LHCN-M2 (cell line): ENCODE results near the gene SLC39A10. TPM values are rescaled to one million over a fixed set of nuclear protein-coding genes. Genes with fewer than 3 reads are reported as not detected.
A peak's percentile ranks its signal among the peaks of the same experiment; 100 is the strongest.

Experiments
- DNase-seq: peaks from one replicate; pipeline ENCODE4 v3.0.0-alpha.2; 2012; ENCODE audit warnings: low read depth
- total RNA-seq: library from RNA; depleted of rRNA; stranded (reverse); fragments of >200 nt; gene quantifications from 2 replicates; pipeline ENCODE4 v1.2.3, GENCODE V29; 2014

Gene SLC39A10
- total RNA-seq, 1 experiment from 2014 or later: 31.3 TPM

GRCh38 chr2:195727106-195727505, 70.1 kb downstream of the SLC39A10 start:
- DNase-seq: no peak

GRCh38 chr2:195730912-195731311, 73.9 kb downstream of the SLC39A10 start:
- no peak for DNase-seq

- no peak for DNase-seq
Observed at GRCh38 chr2:195732574-195732973, 75.5 kb downstream of the SLC39A10 start.

GRCh38 chr2:195733831-195734230, 76.8 kb downstream of the SLC39A10 start:
- no peak for DNase-seq

- no peak for DNase-seq
Observed at GRCh38 chr2:195734395-195734794, 77.4 kb downstream of the SLC39A10 start.

- DNase-seq: no peak
Observed at GRCh38 chr2:195734931-195735330, 77.9 kb downstream of the SLC39A10 start.

- DNase-seq: no peak
Observed at GRCh38 chr2:195735347-195735746, 78.3 kb downstream of the SLC39A10 start.

GRCh38 chr2:195737511-195738325, 80.7 kb downstream of the SLC39A10 start:
- DNase-seq: peak; percentile 5

GRCh38 chr2:195741191-195741590, 84.2 kb downstream of the SLC39A10 start:
- DNase-seq: no peak

- peak; percentile 9 for DNase-seq
Observed at GRCh38 chr2:195756218-195756942, 99.4 kb downstream of the SLC39A10 start.

- DNase-seq: no peak
Observed at GRCh38 chr2:195758846-195759245, 101.8 kb downstream of the SLC39A10 start.

GRCh38 chr2:195759877-195760276, 102.9 kb downstream of the SLC39A10 start:
- no peak for DNase-seq

- peak; percentile 22 for DNase-seq
Observed at GRCh38 chr2:195763866-195764265, 106.8 kb downstream of the SLC39A10 start.

- no peak for DNase-seq
Observed at GRCh38 chr2:195766691-195767090, 109.7 kb downstream of the SLC39A10 start.

GRCh38 chr2:195768431-195768830, 111.4 kb downstream of the SLC39A10 start:
- DNase-seq: no peak

GRCh38 chr2:195769975-195770374, 112.9 kb downstream of the SLC39A10 start:
- DNase-seq: no peak

- DNase-seq: peak; percentile 13
Observed at GRCh38 chr2:195779491-195779890, 122.5 kb downstream of the SLC39A10 start.

- DNase-seq: no peak
Observed at GRCh38 chr2:195782156-195782555, 125.1 kb downstream of the SLC39A10 start.
